Measurements from ENCODE around the gene CCDC9B.

CCDC9B gene

GRCh38 chr15:40289140-40289775 lies 51.5 kb downstream of the CCDC9B start:
- no peak for TF ChIP-seq PATZ1 (CRISPR knock-in tag; IDR thresholded peaks at IDR 0.05; ENCODE audit: borderline replicate concordance)
- no peak for TF ChIP-seq PPARA (CRISPR knock-in tag; IDR thresholded peaks at IDR 0.05; ENCODE audit: borderline replicate concordance)
- TF ChIP-seq BACH2 (CRISPR knock-in tag; IDR thresholded peaks at IDR 0.05; ENCODE audit: borderline replicate concordance), result no peak
- no peak for TF ChIP-seq ISL1 (CRISPR knock-in tag; IDR thresholded peaks at IDR 0.05)
- TF ChIP-seq ARNTL (CRISPR knock-in tag; IDR thresholded peaks at IDR 0.05; ENCODE audit: borderline replicate concordance, low read depth), result no peak
- TF ChIP-seq ESRRG (CRISPR knock-in tag; IDR thresholded peaks at IDR 0.05), result no peak
- TF ChIP-seq POU6F1 (CRISPR knock-in tag; IDR thresholded peaks at IDR 0.05; ENCODE audit: borderline replicate concordance, low read depth), result no peak
- TF ChIP-seq ZC3H10 (CRISPR knock-in tag; IDR thresholded peaks at IDR 0.05), result no peak
- no peak for ATAC-seq

GRCh38 chr15:40287968-40288367 lies 52.8 kb downstream of the CCDC9B start:
- TF ChIP-seq PPARA (CRISPR knock-in tag; IDR thresholded peaks at IDR 0.05; ENCODE audit: borderline replicate concordance), result no peak
- no peak for TF ChIP-seq POU6F1 (CRISPR knock-in tag; IDR thresholded peaks at IDR 0.05; ENCODE audit: borderline replicate concordance, low read depth)
- no peak for TF ChIP-seq ISL1 (CRISPR knock-in tag; IDR thresholded peaks at IDR 0.05)
- no peak for TF ChIP-seq ZFP3 (CRISPR knock-in tag; IDR thresholded peaks at IDR 0.05)
- no peak for TF ChIP-seq GLIS3 (CRISPR knock-in tag; IDR thresholded peaks at IDR 0.05)
- TF ChIP-seq ZFP30 (CRISPR knock-in tag; IDR thresholded peaks at IDR 0.05), result no peak
- no peak for TF ChIP-seq SNAI2 (CRISPR knock-in tag; IDR thresholded peaks at IDR 0.05)
- no peak for TF ChIP-seq TSHZ2 (CRISPR knock-in tag; IDR thresholded peaks at IDR 0.05)
- TF ChIP-seq OSR1 (CRISPR knock-in tag; IDR thresholded peaks at IDR 0.05), result no peak
- TF ChIP-seq CREB5 (CRISPR knock-in tag; IDR thresholded peaks at IDR 0.05; ENCODE audit: low read depth), result no peak
- TF ChIP-seq TCF4 (CRISPR knock-in tag; IDR thresholded peaks at IDR 0.05; ENCODE audit: borderline replicate concordance), result no peak
- no peak for TF ChIP-seq BACH2 (CRISPR knock-in tag; IDR thresholded peaks at IDR 0.05; ENCODE audit: borderline replicate concordance)
- no peak for ATAC-seq

- ATAC-seq, result no peak
- TF ChIP-seq TSHZ2 (CRISPR knock-in tag; IDR thresholded peaks at IDR 0.05) (no peak), ZFP30 (CRISPR knock-in tag; IDR thresholded peaks at IDR 0.05) (no peak), TCF4 (CRISPR knock-in tag; IDR thresholded peaks at IDR 0.05; ENCODE audit: borderline replicate concordance) (no peak), ZNF8 (CRISPR knock-in tag; IDR thresholded peaks at IDR 0.05) (no peak), CSRNP3 (CRISPR knock-in tag; IDR thresholded peaks at IDR 0.05) (no peak), POU6F1 (CRISPR knock-in tag; IDR thresholded peaks at IDR 0.05; ENCODE audit: borderline replicate concordance, low read depth) (no peak), PATZ1 (CRISPR knock-in tag; IDR thresholded peaks at IDR 0.05; ENCODE audit: borderline replicate concordance) (no peak)
Observed at GRCh38 chr15:40287505-40287904, 53.2 kb downstream of the CCDC9B start.

Data from SK-N-SH treated with all-trans-retinoic acid at 6 μM for 48 hours (cell line).